GM12864 (cell line): Measurements from ENCODE around the gene CDRT4.

Experiments used
- DNase-seq: peaks from one replicate; pipeline ENCODE4 v3.0.0-alpha.2; 2011; ENCODE audit warnings: low read depth
- H3K4me3 ChIP-seq: 2 replicates; pipeline ENCODE4 v1.5.1; 2011; ENCODE audit warnings: mild to moderate bottlenecking, low read depth, low read length, control low read depth
- CTCF ChIP-seq: IDR thresholded peaks from 2 replicates; pipeline ENCODE4 v1.5.1; 2011; ENCODE audit warnings: low read depth, mild to moderate bottlenecking, moderate library complexity, low read length, control low read depth, inconsistent platforms; ENCODE audit errors: missing control alignments

The CDRT4 gene

GRCh38 chr17:15388356-15389041, 78.9 kb downstream of the CDRT4 start:
- H3K4me3 ChIP-seq, result no peak overlapping the region
- DNase-seq, result no peak
- no peak for TF ChIP-seq CTCF

DNA sequence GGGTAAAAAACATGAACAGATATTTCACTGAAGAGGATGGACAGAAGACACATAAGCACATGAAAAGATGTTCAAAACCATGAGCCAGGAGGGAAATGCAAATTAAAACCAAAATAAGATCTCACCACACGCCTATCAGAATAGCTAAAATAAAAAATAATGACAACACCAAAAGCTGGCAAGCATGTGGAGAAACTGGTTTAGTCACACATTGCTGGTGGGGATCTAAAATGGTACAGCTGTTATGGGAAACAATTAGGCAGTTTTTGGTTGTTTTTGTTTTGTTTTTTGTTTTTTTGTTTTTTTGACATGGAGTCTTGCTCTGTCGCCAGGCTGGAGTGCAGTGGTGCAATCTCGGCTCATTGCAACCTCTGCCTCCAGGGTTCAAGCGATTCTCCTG, 81.3 kb downstream of the CDRT4 start:
- no peak for TF ChIP-seq CTCF
- no peak overlapping the region for H3K4me3 ChIP-seq
- no peak for DNase-seq
